CD14-positive monocyte (primary cell): ENCODE data around the gene MYBPC2. TPM values are rescaled to one million over a fixed set of nuclear protein-coding genes. Genes with fewer than 3 reads are reported as not detected.

Source experiments
- DNase-seq, 3 donors: peaks; one replicate each; pipeline ENCODE4 v3.0.0-alpha.2; 2011 to 2022
- H2AFZ ChIP-seq: 2 replicates; pipeline ENCODE4 v1.6.0; 2012; ENCODE audit warnings: mild to moderate bottlenecking, low read depth, low read length, inconsistent platforms; ENCODE audit not compliant: insufficient read depth, poor library complexity, severe bottlenecking
- H3K27ac ChIP-seq, 2 donors: 1 replicate in 1 of 2; 2 replicates in 1 of 2; pipeline ENCODE4 v1.5.1; 2012 to 2013; ENCODE audit warnings: low read length in 2 of 2, control low read depth in 1 of 2, inconsistent platforms in 1 of 2, low read depth in 1 of 2, mild to moderate bottlenecking in 1 of 2
- H3K27me3 ChIP-seq, 2 donors: one replicate each; pipeline versions ENCODE4 v1.6.0 to v1.6.1; 2011 to 2013; ENCODE audit warnings: low read length in 2 of 2; ENCODE audit not compliant: control insufficient read depth in 2 of 2, insufficient read depth in 2 of 2
- H3K36me3 ChIP-seq, 2 donors: replicated peaks in 1 of 2; 1 replicate in 1 of 2; 2 replicates in 1 of 2; pipeline versions ENCODE4 v1.5.1 to v1.6.1; 2012 to 2013; ENCODE audit warnings: low read length in 2 of 2, control low read depth in 1 of 2, inconsistent platforms in 1 of 2, mild to moderate bottlenecking in 1 of 2; ENCODE audit not compliant: insufficient read depth in 2 of 2, control insufficient read depth in 1 of 2
- H3K4me1 ChIP-seq, 2 donors: 1 replicate in 1 of 2; 2 replicates in 1 of 2; pipeline versions ENCODE4 v1.5.1 to v1.6.1; 2012 to 2013; ENCODE audit warnings: low read length in 2 of 2, control low read depth in 1 of 2, inconsistent platforms in 1 of 2, mild to moderate bottlenecking in 1 of 2, moderate library complexity in 1 of 2; ENCODE audit not compliant: insufficient read depth in 2 of 2, control insufficient read depth in 1 of 2
- H3K4me2 ChIP-seq: replicated peaks from 2 replicates; pipeline ENCODE3; 2012; ENCODE audit warnings: low read length, moderate library complexity, mild to moderate bottlenecking; ENCODE audit not compliant: poor library complexity, severe bottlenecking; ENCODE audit errors: extremely low read depth
- H3K4me3 ChIP-seq, 3 experiments: fragments of 200-600 bp in 1 of 3; sonication (generic) in 1 of 3; replicated peaks in 1 of 3; 1 replicate in 2 of 3; 2 replicates in 1 of 3; pipeline ENCODE4 v1.5.1; 2011 to 2013; ENCODE audit warnings: low read length in 3 of 3, mild to moderate bottlenecking in 3 of 3, control low read depth in 2 of 3, low read depth in 2 of 3, inconsistent platforms in 1 of 3, moderate library complexity in 1 of 3
- H3K79me2 ChIP-seq: 2 replicates; pipeline ENCODE4 v1.6.0; 2012; ENCODE audit warnings: mild to moderate bottlenecking, control low read depth, inconsistent platforms, low read length, moderate library complexity; ENCODE audit not compliant: insufficient read depth
- H3K9ac ChIP-seq: 2 replicates; pipeline ENCODE4 v1.6.0; 2017; ENCODE audit warnings: low read length, mild to moderate bottlenecking; ENCODE audit not compliant: insufficient read depth, poor library complexity, severe bottlenecking
- H3K9me3 ChIP-seq, 2 donors: replicated peaks in 1 of 2; 1 replicate in 1 of 2; 2 replicates in 1 of 2; pipeline versions ENCODE4 v1.5.1 to v1.6.1; 2012 to 2013; ENCODE audit warnings: low read length in 2 of 2, control low read depth in 1 of 2; ENCODE audit not compliant: control insufficient read depth in 1 of 2, insufficient read depth in 1 of 2
- H4K20me1 ChIP-seq: 2 replicates; pipeline ENCODE4 v1.6.0; 2012; ENCODE audit warnings: mild to moderate bottlenecking, low read length, control low read depth, moderate library complexity; ENCODE audit not compliant: insufficient read depth
- H3K27ac Mint-ChIP-seq, 7 donors: one replicate each; pipeline ENCODE4 v1.8.0; 2020; ENCODE audit warnings: mild to moderate bottlenecking in 7 of 7, mixed read lengths in 7 of 7, moderate library complexity in 6 of 7, inconsistent platforms in 2 of 7
- H3K27me3 Mint-ChIP-seq, 3 donors: one replicate each; pipeline ENCODE4 v1.8.0; 2021 to 2022; ENCODE audit warnings: low read depth in 3 of 3, mild to moderate bottlenecking in 3 of 3, mixed read lengths in 3 of 3, moderate library complexity in 3 of 3, inconsistent platforms in 1 of 3
- H3K36me3 Mint-ChIP-seq, 2 donors: one replicate each; pipeline ENCODE4 v1.8.0; 2020; ENCODE audit warnings: mixed read lengths in 2 of 2, inconsistent platforms in 1 of 2, mild to moderate bottlenecking in 1 of 2
- H3K4me1 Mint-ChIP-seq: one replicate; pipeline ENCODE4 v1.8.0; 2020; ENCODE audit warnings: mild to moderate bottlenecking, mixed read lengths
- H3K4me3 Mint-ChIP-seq, 2 donors: one replicate each; pipeline ENCODE4 v1.8.0; 2020; ENCODE audit warnings: mild to moderate bottlenecking in 2 of 2, mixed read lengths in 2 of 2, moderate library complexity in 1 of 2
- H3K9me3 Mint-ChIP-seq, 7 donors: one replicate each; pipeline ENCODE4 v1.8.0; 2020 to 2022; ENCODE audit warnings: mixed read lengths in 7 of 7, mild to moderate bottlenecking in 6 of 7, moderate library complexity in 6 of 7, inconsistent platforms in 2 of 7
- WGBS: methylation state at CpG from one replicate; pipeline ENCODE4 v1.1.5; 2013; ENCODE audit warnings: missing lambda C conversion rate; ENCODE audit not compliant: insufficient coverage; 5-methylcytosine and 5-hydroxymethylcytosine counted together
- intact Hi-C, 2 donors: fragments of 100-400 bp; cut with micrococcal nuclease; formaldehyde crosslinking; loops; one replicate each; pipeline versions ENCODE4 v1.15.0 to v1.15.1; 2023
- polyA plus RNA-seq, 3 donors: library from polyadenylated mRNA; depleted of rRNA in 1 of 3; unstranded in 2 of 3; stranded (reverse) in 1 of 3; fragments of 300-500 nt in 2 of 3; fragments of >200 nt in 1 of 3; fragmentation: Illumina TruSeq in 2 of 3; gene quantifications; 1 replicate in 2 of 3; 2 replicates in 1 of 3; pipeline ENCODE4 v1.2.3, GENCODE V29; 2012 to 2021
- TF ChIP-seq, protein P1 (sequence below): fragments of 200-600 bp; IDR thresholded peaks from one replicate; pipeline ENCODE4 v1.8.0; 2022; ENCODE audit warnings: antibody characterized with exemption, mild to moderate bottlenecking

Gene MYBPC2
- polyA plus RNA-seq, 3 donors, result not detected

DNA sequence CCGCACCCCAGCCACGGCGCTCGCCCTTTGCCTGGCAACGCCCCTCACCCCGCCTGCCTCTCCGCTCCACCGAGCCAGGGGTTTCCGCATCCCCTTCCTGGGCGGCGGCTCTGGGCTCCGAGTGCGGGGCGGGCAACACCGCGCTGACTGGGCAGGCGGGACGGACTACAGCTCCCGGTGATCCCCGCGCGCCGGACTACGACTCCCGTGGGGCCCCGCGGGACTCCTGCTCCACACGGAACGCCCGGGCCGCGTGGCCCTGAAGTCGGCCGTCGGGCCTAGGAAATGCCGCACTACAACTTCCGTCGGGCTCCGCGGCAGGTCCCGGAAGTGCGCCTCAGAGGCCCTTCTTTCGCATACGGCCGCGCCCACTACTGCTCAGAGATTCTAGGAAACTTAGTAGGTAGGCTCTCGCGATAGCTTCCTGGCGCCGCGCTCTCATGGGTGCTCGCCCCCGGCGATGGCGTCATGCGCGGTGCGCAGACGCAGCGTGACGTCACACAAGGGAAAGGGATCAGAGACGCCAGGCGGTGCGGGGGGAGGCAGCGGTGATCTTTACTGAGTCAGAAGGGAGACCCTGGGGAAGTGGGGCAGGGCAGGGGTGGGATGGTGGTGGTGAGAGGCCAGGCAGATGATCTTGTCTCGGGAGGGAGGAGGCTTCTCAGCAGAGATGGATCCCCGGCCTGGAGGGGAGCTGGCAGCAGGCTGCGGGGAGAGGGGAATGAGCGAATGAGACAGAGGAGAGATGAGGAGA is 78.6 kb downstream of the MYBPC2 start, which contains the start of gene JOSD2:
JOSD2 (minus strand) TSS at position 123 of the 754 bp plus-strand sequence. CDS start 760 bp downstream, outside the sequence.
- WGBS, result 1% methylated on average over 68 of the region's 69 CpGs
- peak within 1 kb of the TSS; percentile 72 to 91 for H3K27ac ChIP-seq
- TF ChIP-seq, protein P1, sequence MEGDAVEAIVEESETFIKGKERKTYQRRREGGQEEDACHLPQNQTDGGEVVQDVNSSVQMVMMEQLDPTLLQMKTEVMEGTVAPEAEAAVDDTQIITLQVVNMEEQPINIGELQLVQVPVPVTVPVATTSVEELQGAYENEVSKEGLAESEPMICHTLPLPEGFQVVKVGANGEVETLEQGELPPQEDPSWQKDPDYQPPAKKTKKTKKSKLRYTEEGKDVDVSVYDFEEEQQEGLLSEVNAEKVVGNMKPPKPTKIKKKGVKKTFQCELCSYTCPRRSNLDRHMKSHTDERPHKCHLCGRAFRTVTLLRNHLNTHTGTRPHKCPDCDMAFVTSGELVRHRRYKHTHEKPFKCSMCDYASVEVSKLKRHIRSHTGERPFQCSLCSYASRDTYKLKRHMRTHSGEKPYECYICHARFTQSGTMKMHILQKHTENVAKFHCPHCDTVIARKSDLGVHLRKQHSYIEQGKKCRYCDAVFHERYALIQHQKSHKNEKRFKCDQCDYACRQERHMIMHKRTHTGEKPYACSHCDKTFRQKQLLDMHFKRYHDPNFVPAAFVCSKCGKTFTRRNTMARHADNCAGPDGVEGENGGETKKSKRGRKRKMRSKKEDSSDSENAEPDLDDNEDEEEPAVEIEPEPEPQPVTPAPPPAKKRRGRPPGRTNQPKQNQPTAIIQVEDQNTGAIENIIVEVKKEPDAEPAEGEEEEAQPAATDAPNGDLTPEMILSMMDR, result no peak
- H3K9me3 Mint-ChIP-seq, result peaks cover 0 to 2% (median 0%) of the 10 kb centered on the region in 7 donors
- peak; percentile 99 to 100 (median 100) for DNase-seq
- peaks cover 4% of the 10 kb centered on the region for H3K79me2 ChIP-seq
- H3K27me3 ChIP-seq, result peaks cover 0 to 6% of the 10 kb centered on the region in 2 donors
- peaks cover 11 to 16% of the 10 kb centered on the region in 2 donors for H3K4me1 ChIP-seq
- peaks cover 13 to 30% (median 21%) of the 10 kb centered on the region in 3 donors for H3K27me3 Mint-ChIP-seq
- peak within 1 kb of the TSS; percentile 82 for H2AFZ ChIP-seq
- peak within 1 kb of the TSS; percentile 88 for H3K4me2 ChIP-seq
- no peaks in the 10 kb centered on the region for H4K20me1 ChIP-seq
- H3K4me1 Mint-ChIP-seq, result peaks cover 15% of the 10 kb centered on the region
- no peaks in the 10 kb centered on the region for H3K9me3 ChIP-seq
- peak within 1 kb of the TSS; percentile 90 to 95 for H3K4me3 Mint-ChIP-seq
- H3K36me3 Mint-ChIP-seq, result peaks cover 9% of the 10 kb centered on the region in 2 donors
- H3K27ac Mint-ChIP-seq, result peak within 1 kb of the TSS; percentile 92 to 97 (median 96)
- H3K9ac ChIP-seq, result peak within 1 kb of the TSS; percentile 86
- H3K4me3 ChIP-seq, result peak within 1 kb of the TSS; percentile 77 to 91 (median 83)
- intact Hi-C loops, result loop anchor here (1.0 to 5.0 kb wide), 5 partner anchors 34 to 291 kb away; partner anchors contain the start of genes EMC10 (in 2 of the 2), GARIN5A (in 2 of the 2), NR1H2 (in 1 of the 2) and POLD1 (in 1 of the 2)
- no peaks in the 10 kb centered on the region for H3K36me3 ChIP-seq

GRCh38 chr19:50512112-50512998 is 79.7 kb downstream of the MYBPC2 start:
- Histone ChIP-seq H3K36me3 (no peaks in the 10 kb centered on the region), H3K79me2 (peaks cover 4% of the 10 kb centered on the region), H3K9ac (no peak overlapping the region), H3K4me1 (peaks cover 11 to 16% of the 10 kb centered on the region in 2 donors), H4K20me1 (no peaks in the 10 kb centered on the region), H3K27me3 (peaks cover 0 to 6% of the 10 kb centered on the region in 2 donors), H3K4me2 (no peak overlapping the region), H3K4me3 (peak overlapping the region in 1 of 3 experiments; percentile 91), H3K9me3 (no peaks in the 10 kb centered on the region), H2AFZ (no peak overlapping the region), H3K27ac (no peak overlapping the region)
- 96% methylated on average over 32 of the region's 36 CpGs for WGBS
- Mint-ChIP-seq H3K36me3 (peaks cover 7 to 9% of the 10 kb centered on the region in 2 donors), H3K4me3 (no peak overlapping the region), H3K27me3 (peaks cover 19 to 37% (median 24%) of the 10 kb centered on the region in 3 donors), H3K27ac (peak overlapping the region in 2 of 7 donors; percentile 38 to 92), H3K4me1 (peaks cover 15% of the 10 kb centered on the region), H3K9me3 (peaks cover 0 to 2% (median 0%) of the 10 kb centered on the region in 7 donors)
- intact Hi-C loops, result loop anchor here in 1 of 2 donors (5.0 kb wide), 2 partner anchors 130 to 290 kb away; partner anchors contain the start of gene POLD1
- TF ChIP-seq, protein P1, result no peak
- DNase-seq, result no peak
